CD1c-positive myeloid dendritic cell (primary cell): ENCODE measurements around the gene CD2.
A peak's percentile ranks its signal among the peaks of the same experiment; 100 is the strongest.

Source experiments
- DNase-seq: peaks from one replicate; pipeline ENCODE4 v3.0.0-alpha.2; 2016; ENCODE audit errors: extremely low spot score

CD2 gene

GRCh38 chr1:116760996-116761665 is 6.9 kb downstream of the CD2 start:
- no peak for DNase-seq

- no peak for DNase-seq
Measured at GRCh38 chr1:116762281-116762680, 8.1 kb downstream of the CD2 start.

GRCh38 chr1:116762781-116763115 is 8.5 kb downstream of the CD2 start:
- DNase-seq: no peak

- DNase-seq: no peak
Measured at GRCh38 chr1:116763116-116763786, 9.0 kb downstream of the CD2 start.

GRCh38 chr1:116763787-116764465 is 9.7 kb downstream of the CD2 start:
- DNase-seq: peak; percentile 26

- no peak for DNase-seq
Measured at GRCh38 chr1:116764466-116764898, 10.3 kb downstream of the CD2 start.

- no peak for DNase-seq
Measured at GRCh38 chr1:116764906-116765862, 11.0 kb downstream of the CD2 start.

- DNase-seq: no peak
Measured at GRCh38 chr1:116765962-116766361, 11.7 kb downstream of the CD2 start.

GRCh38 chr1:116766616-116767469 is 12.6 kb downstream of the CD2 start:
- DNase-seq: no peak

GRCh38 chr1:116767782-116768382 is 13.7 kb downstream of the CD2 start:
- no peak for DNase-seq

GRCh38 chr1:116768416-116769103 is 14.3 kb downstream of the CD2 start:
- no peak for DNase-seq

- DNase-seq: no peak
Measured at GRCh38 chr1:116769104-116769452, 14.8 kb downstream of the CD2 start.

- peak; percentile 55 for DNase-seq
Measured at GRCh38 chr1:116769561-116769977, 15.3 kb downstream of the CD2 start.

GRCh38 chr1:116769994-116770393 is 15.8 kb downstream of the CD2 start:
- DNase-seq: no peak

GRCh38 chr1:116770625-116771024 is 16.4 kb downstream of the CD2 start:
- DNase-seq: no peak

GRCh38 chr1:116771997-116772647 is 17.9 kb downstream of the CD2 start:
- no peak for DNase-seq

GRCh38 chr1:116772648-116773045 is 18.4 kb downstream of the CD2 start:
- no peak for DNase-seq

- DNase-seq: no peak
Measured at GRCh38 chr1:116775116-116775752, 21.0 kb downstream of the CD2 start.
